Measurements from ENCODE around the gene PPP3CA. TPM values are rescaled to one million over a fixed set of nuclear protein-coding genes. Genes with fewer than 3 reads are reported as not detected.

The PPP3CA gene
- total and polyA plus RNA-seq, 8 donors = 38.8 to 58.6 (median 54.8) TPM

DNA sequence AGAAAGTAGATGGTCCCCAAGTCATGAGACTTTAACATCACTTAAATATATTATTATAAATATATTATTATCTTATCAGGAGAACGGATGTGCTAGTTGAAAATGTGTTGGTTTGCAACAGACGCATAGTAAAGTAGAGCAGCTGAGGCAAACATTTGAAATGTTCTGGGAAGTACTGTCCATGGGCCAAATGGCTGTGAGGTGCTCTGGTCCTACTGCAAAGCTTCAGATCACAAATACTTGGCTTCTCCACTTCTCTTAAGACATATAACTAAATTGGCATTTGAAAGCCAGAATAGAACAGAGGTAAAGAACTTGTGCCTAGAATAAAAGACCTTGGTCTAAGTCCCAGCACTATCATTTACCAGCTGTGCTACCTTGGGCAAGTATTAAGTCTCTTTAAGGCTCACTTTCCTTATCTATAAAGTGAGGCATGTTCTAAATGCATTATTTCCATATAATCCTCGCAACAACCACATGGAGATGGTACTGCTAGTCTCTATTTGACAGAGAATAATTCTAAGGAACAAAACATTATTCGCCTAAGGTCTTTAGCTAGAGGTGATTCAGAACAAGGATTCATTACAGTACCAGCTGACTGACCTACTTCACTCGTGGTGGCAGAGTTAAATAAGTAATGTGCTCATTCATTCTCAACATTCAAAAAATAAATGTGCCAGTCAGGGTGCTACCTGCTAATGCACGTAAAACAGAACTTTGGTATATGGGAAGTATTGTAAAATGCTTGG, 297.1 kb downstream of the PPP3CA start:
- TF ChIP-seq, protein P1, sequence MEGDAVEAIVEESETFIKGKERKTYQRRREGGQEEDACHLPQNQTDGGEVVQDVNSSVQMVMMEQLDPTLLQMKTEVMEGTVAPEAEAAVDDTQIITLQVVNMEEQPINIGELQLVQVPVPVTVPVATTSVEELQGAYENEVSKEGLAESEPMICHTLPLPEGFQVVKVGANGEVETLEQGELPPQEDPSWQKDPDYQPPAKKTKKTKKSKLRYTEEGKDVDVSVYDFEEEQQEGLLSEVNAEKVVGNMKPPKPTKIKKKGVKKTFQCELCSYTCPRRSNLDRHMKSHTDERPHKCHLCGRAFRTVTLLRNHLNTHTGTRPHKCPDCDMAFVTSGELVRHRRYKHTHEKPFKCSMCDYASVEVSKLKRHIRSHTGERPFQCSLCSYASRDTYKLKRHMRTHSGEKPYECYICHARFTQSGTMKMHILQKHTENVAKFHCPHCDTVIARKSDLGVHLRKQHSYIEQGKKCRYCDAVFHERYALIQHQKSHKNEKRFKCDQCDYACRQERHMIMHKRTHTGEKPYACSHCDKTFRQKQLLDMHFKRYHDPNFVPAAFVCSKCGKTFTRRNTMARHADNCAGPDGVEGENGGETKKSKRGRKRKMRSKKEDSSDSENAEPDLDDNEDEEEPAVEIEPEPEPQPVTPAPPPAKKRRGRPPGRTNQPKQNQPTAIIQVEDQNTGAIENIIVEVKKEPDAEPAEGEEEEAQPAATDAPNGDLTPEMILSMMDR (IDR thresholded peaks at IDR 0.05) = no peak
- no peaks in the 10 kb centered on the region for H3K4me1 ChIP-seq
- DNase-seq (no peak), ATAC-seq (no peak)
- intact Hi-C loops (cut with DNase I) = no loop called here
- H3K4me3 ChIP-seq = no peak overlapping the region
- H3K27me3 ChIP-seq = no peaks in the 10 kb centered on the region
- no peak overlapping the region for H3K27ac ChIP-seq
- H3K36me3 ChIP-seq = no peaks in the 10 kb centered on the region
- H3K9me3 ChIP-seq = no peaks in the 10 kb centered on the region

- TF ChIP-seq, protein P1 (IDR thresholded peaks at IDR 0.05) = no peak
- DNase-seq (no peak), ATAC-seq (no peak)
- no peaks in the 10 kb centered on the region for H3K36me3 ChIP-seq
- no peaks in the 10 kb centered on the region for H3K27me3 ChIP-seq
- H3K4me3 ChIP-seq = no peak overlapping the region
- intact Hi-C loops (cut with DNase I) = no loop called here
- H3K9me3 ChIP-seq = no peaks in the 10 kb centered on the region
- H3K4me1 ChIP-seq = no peaks in the 10 kb centered on the region
- no peak overlapping the region for H3K27ac ChIP-seq
These were observed 297.8 kb downstream of the PPP3CA start for GRCh38 chr4:101049549-101050001.

- no peak for DNase-seq
- intact Hi-C loops (cut with DNase I) = no loop called here
These were observed 302.6 kb downstream of the PPP3CA start for GRCh38 chr4:101044766-101045165.

DNA sequence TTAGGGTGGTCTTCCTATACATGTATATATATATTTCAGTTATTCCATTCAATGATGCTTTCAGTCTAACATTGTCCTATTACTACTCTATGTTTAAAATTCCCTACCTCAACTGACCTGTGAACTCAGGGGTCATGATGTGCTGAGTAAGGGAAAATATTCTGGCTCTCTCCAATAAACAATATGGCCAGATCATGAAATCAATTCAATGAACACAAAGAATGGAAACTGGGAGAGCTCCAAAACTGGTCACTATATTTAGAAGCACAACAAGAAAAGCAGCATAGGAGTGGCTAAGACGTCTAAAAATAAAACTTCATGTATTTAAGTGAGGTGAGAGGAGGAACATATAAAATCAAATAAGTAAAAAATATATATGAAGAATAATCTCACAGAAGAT, 304.5 kb downstream of the PPP3CA start:
- intact Hi-C loops (cut with DNase I) = no loop called here
- ATAC-seq = no peak
- Histone ChIP-seq H3K27ac (no peak overlapping the region), H3K9me3 (no peaks in the 10 kb centered on the region), H3K4me3 (no peak overlapping the region), H3K27me3 (no peaks in the 10 kb centered on the region), H3K4me1 (no peaks in the 10 kb centered on the region), H3K36me3 (no peaks in the 10 kb centered on the region)
- TF ChIP-seq, protein P1 (IDR thresholded peaks at IDR 0.05) = no peak
- DNase-seq = no peak

More at GRCh38 chr4:101044766-101045165, 302.6 kb downstream of the PPP3CA start:
- Histone ChIP-seq H3K4me1 (no peaks in the 10 kb centered on the region), H3K27ac (no peak overlapping the region), H3K36me3 (no peaks in the 10 kb centered on the region), H3K9me3 (no peaks in the 10 kb centered on the region), H3K27me3 (no peaks in the 10 kb centered on the region), H3K4me3 (no peak overlapping the region)
- TF ChIP-seq, protein P1 (IDR thresholded peaks at IDR 0.05) = no peak
- ATAC-seq = no peak

DNA sequence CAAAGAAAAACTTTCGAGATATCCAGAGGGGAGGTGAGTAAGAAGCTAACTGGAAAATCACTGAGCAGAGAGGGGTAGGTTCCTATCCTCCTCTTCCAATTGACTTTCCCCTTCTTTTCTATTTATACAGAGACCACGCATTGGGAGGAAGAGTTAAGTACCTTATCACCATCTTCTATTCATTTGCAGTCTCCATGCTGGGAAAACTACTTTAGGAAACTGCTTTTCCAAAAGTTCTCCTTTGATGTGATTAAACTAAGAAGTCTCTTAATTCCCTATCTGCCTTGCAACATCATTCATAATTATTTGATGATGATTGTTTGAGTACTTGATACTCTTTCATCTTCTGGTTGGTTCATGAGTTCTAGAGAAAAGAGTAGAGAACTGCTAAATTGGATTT, 306.6 kb downstream of the PPP3CA start:
- H3K4me1 ChIP-seq = peaks cover 0 to 5% of the 10 kb centered on the region in 2 donors
- TF ChIP-seq, protein P1 (IDR thresholded peaks at IDR 0.05) = no peak
- ATAC-seq (no peak), DNase-seq (no peak)
- H3K9me3 ChIP-seq = no peaks in the 10 kb centered on the region
- H3K27me3 ChIP-seq = no peaks in the 10 kb centered on the region
- no peak overlapping the region for H3K4me3 ChIP-seq
- intact Hi-C loops (cut with DNase I) = no loop called here
- H3K27ac ChIP-seq = no peak overlapping the region
- H3K36me3 ChIP-seq = no peaks in the 10 kb centered on the region
